Mesothelial cell of epicardium (in vitro differentiated cells): ENCODE measurements around the gene LUM. TPM values are rescaled to one million over a fixed set of nuclear protein-coding genes. Genes with fewer than 3 reads are reported as not detected.

Experiments used
- DNase-seq, 2 experiments: peaks; one replicate each; pipeline ENCODE4 v3.0.0; 2021; ENCODE audit warnings: low spot score in 2 of 2; ENCODE audit not compliant: unreplicated experiment in 2 of 2
- H3K27ac Mint-ChIP-seq: 2 replicates; pipeline ENCODE4 v1.8.0; 2021; ENCODE audit warnings: mixed read lengths
- H3K27me3 Mint-ChIP-seq: 2 replicates; pipeline ENCODE4 v1.8.0; 2021; ENCODE audit warnings: low read depth, mixed read lengths
- H3K36me3 Mint-ChIP-seq: 2 replicates; pipeline ENCODE4 v1.8.0; 2021; ENCODE audit warnings: mixed read lengths
- H3K4me1 Mint-ChIP-seq: 2 replicates; pipeline ENCODE4 v1.8.0; 2021; ENCODE audit warnings: mixed read lengths
- H3K4me3 Mint-ChIP-seq: 2 replicates; pipeline ENCODE4 v1.8.0; 2021; ENCODE audit warnings: mild to moderate bottlenecking, moderate library complexity, mixed read lengths
- H3K9me3 Mint-ChIP-seq: 2 replicates; pipeline ENCODE4 v1.8.0; 2021; ENCODE audit warnings: mixed read lengths
- CTCF ChIP-seq: fragments of 200-600 bp; sonication (generic); IDR thresholded peaks from one replicate; pipeline ENCODE4 v1.5.0; 2021; ENCODE audit warnings: antibody characterized with exemption; ENCODE audit not compliant: unreplicated experiment
- total RNA-seq: library from RNA; stranded (reverse); gene quantifications from 3 replicates; pipeline ENCODE4 v1.2.1, GENCODE V29; 2021

LUM gene
- total RNA-seq, 1 donor from 2014 or later: 508 TPM

- peaks cover 29% of the 10 kb centered on the region for H3K4me1 Mint-ChIP-seq
- no peak for TF ChIP-seq CTCF
- DNase-seq: no peak
- no peak overlapping the region for H3K27ac Mint-ChIP-seq
- peaks cover 5% of the 10 kb centered on the region for H3K9me3 Mint-ChIP-seq
- no peaks in the 10 kb centered on the region for H3K27me3 Mint-ChIP-seq
- no peak overlapping the region for H3K4me3 Mint-ChIP-seq
- peaks cover 4% of the 10 kb centered on the region for H3K36me3 Mint-ChIP-seq
These were observed 22.6 kb upstream of the LUM start for GRCh38 chr12:91133871-91134270.

GRCh38 chr12:91129662-91130362 is 18.5 kb upstream of the LUM start:
- H3K4me1 Mint-ChIP-seq: peaks cover 18% of the 10 kb centered on the region
- no peaks in the 10 kb centered on the region for H3K27me3 Mint-ChIP-seq
- H3K9me3 Mint-ChIP-seq: peaks cover 9% of the 10 kb centered on the region

GRCh38 chr12:91127751-91128150 is 16.5 kb upstream of the LUM start:
- no peak for DNase-seq

More at GRCh38 chr12:91129662-91130362, 18.5 kb upstream of the LUM start:
- H3K27ac Mint-ChIP-seq: no peak overlapping the region
- H3K4me3 Mint-ChIP-seq: no peak overlapping the region
- no peak for DNase-seq
- no peaks in the 10 kb centered on the region for H3K36me3 Mint-ChIP-seq
- TF ChIP-seq CTCF: no peak

GRCh38 chr12:91127306-91127705 is 16.0 kb upstream of the LUM start:
- H3K27me3 Mint-ChIP-seq: no peaks in the 10 kb centered on the region
- no peak overlapping the region for H3K27ac Mint-ChIP-seq
- TF ChIP-seq CTCF: no peak
- H3K4me3 Mint-ChIP-seq: no peak overlapping the region
- H3K4me1 Mint-ChIP-seq: peaks cover 7% of the 10 kb centered on the region
- H3K36me3 Mint-ChIP-seq: peaks cover 3% of the 10 kb centered on the region
- peaks cover 21% of the 10 kb centered on the region for H3K9me3 Mint-ChIP-seq
- no peak for DNase-seq

More at GRCh38 chr12:91127751-91128150, 16.5 kb upstream of the LUM start:
- H3K4me3 Mint-ChIP-seq: no peak overlapping the region
- H3K27ac Mint-ChIP-seq: peak overlapping the region; percentile 7
- H3K4me1 Mint-ChIP-seq: peaks cover 11% of the 10 kb centered on the region
- no peaks in the 10 kb centered on the region for H3K27me3 Mint-ChIP-seq
- TF ChIP-seq CTCF: no peak
- no peaks in the 10 kb centered on the region for H3K36me3 Mint-ChIP-seq
- H3K9me3 Mint-ChIP-seq: peaks cover 18% of the 10 kb centered on the region

GRCh38 chr12:91126516-91126915 is 15.2 kb upstream of the LUM start:
- TF ChIP-seq CTCF: no peak
- Mint-ChIP-seq H3K9me3 (peaks cover 22% of the 10 kb centered on the region), H3K27me3 (no peaks in the 10 kb centered on the region), H3K27ac (no peak overlapping the region), H3K36me3 (peaks cover 3% of the 10 kb centered on the region), H3K4me3 (no peak overlapping the region), H3K4me1 (peaks cover 4% of the 10 kb centered on the region)
- no peak for DNase-seq
